Left kidney (tissue), 2 donors: ENCODE measurements around the gene FBXW8. TPM values are rescaled to one million over a fixed set of nuclear protein-coding genes. Genes with fewer than 3 reads are reported as not detected.

Experiments used
- DNase-seq: peaks from one replicate; pipeline ENCODE4 v3.0.0-alpha.2; 2013
- polyA plus RNA-seq: library from polyadenylated mRNA; unstranded; fragments of 120-200 nt; gene quantifications from one replicate; pipeline ENCODE4 v1.2.1, GENCODE V29; 2013; ENCODE audit not compliant: insufficient read length

FBXW8 gene
- polyA plus RNA-seq, 1 donor: 23.8 TPM

- no peak for DNase-seq
These were observed 25.9 kb upstream of the FBXW8 start for GRCh38 chr12:116884871-116885270.

- DNase-seq: no peak
These were observed 25.3 kb upstream of the FBXW8 start for GRCh38 chr12:116885491-116885890.

DNA sequence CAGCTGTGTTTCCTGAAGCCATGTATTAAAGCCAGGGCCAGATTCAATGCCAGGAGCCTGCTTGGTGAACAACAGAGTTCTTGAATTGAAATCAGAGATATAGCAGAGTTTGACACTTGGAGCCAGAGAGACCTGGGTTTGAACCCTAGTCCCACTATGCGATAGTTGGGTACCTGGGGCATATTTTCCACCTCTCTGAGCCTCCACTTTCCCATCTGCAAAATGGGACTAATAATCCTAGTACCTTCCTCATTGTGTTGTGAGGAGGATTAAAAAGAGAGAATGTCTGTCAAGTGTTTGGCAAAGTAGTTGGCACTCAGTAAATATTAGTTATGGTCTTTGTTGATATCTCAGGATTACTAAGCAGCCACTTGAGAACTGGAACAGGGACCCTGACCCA lies 23.5 kb upstream of the FBXW8 start:
- DNase-seq: no peak

DNA sequence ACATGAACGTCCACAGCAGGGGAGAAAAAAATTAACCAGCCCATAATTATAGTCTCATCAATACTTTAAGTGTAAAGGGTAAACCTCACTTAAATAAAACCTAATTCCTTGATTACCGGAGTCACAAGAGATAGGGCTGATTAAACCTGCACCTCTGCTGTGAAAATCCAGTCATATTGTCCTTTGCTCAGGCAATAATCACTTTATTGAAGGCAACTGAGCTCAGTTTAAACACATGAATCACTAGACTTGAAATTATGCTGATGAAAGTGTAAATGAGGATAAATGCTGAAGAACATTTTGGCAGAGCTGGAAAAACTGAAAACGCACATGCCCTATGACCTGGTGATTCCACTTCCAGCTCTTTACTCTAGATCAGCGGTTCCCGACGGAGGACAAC lies 22.9 kb upstream of the FBXW8 start:
- DNase-seq: no peak

- DNase-seq: no peak
These were observed 20.4 kb upstream of the FBXW8 start for GRCh38 chr12:116890330-116890729.

DNA sequence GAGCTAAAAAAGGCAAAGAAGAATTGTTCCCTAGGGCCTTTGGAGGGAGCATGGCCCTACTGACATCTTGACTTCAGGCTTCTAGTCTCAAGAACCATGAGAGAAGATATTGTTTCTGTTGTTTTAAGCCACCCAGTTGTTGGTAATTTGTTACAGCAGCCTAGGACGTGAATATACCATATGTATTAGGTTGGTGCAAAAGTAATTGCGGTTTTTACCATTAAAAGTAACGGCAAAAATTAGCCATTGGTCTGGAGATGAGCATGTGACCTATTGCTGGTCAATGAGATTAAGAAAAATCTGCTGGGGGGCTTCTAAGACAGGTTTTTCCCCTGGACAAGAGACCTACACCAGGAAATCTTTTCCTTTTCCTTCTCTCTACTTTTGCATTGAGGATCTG lies 19.7 kb upstream of the FBXW8 start:
- DNase-seq: no peak

DNA sequence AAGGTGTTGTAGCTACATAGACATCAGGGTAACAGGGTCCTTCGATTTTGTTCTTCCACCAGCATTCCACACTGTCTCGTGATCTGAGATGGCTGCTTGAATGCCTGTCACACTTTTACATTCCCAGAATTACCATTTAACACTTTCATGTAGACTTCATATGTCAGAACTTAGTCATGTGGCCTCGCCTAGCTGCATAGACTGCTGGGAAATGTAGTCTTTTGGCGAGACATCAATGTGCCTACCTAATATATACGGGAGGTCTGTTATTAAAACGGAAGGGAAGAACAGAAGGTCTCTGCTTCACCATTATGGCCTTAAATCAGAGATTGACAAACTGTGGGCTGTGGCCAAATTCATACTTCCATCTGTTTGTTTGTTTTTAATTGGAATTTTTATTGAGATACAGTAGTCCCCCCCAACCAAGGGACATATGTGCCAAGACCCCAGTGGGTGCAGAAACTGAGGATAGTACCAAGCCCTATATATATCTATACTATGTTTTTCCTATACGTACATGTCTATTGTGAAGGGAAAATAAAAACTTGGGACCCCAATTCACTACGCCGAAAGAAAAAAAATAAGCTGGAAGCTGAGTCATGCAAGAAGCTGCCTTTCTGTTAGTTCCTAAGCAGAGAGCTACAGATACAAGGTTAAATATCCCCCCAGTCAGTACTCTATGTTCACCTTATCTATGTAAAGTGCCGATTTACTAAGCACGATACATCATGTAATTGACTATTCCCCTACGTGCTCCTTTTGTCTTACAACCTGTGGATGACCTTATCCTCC lies 18.2 kb upstream of the FBXW8 start:
- no peak for DNase-seq

- DNase-seq: no peak
These were observed 15.8 kb upstream of the FBXW8 start for GRCh38 chr12:116894913-116895312.

DNA sequence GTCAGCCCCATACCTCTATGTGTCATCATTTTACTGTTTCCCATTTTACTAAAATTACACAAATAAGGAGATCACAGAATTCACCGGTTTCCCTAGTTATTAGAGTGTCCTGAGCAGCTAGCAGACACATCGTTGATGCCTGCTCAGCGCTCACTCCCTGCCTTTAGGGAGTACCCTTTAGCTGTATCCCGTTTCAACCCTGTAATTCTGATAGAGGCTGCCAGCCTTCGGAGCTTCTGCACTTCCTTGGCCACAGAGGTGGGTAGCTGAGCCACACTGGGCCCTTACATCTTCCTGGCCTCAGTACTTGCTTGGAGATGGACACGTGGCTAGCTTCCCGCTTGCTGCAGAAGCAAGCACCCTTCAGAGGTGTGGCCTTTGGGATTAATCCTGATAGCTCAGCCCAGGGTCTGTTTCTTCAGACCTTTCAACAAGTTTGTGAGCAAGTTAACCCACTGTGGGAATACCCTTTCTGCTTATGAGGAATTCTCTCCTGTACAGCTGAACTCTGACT lies 14.3 kb upstream of the FBXW8 start:
- DNase-seq: peak; percentile 19

- no peak for DNase-seq
These were observed 13.3 kb upstream of the FBXW8 start for GRCh38 chr12:116897476-116897875.

GRCh38 chr12:116898669-116899068 lies 12.1 kb upstream of the FBXW8 start:
- DNase-seq: no peak

DNA sequence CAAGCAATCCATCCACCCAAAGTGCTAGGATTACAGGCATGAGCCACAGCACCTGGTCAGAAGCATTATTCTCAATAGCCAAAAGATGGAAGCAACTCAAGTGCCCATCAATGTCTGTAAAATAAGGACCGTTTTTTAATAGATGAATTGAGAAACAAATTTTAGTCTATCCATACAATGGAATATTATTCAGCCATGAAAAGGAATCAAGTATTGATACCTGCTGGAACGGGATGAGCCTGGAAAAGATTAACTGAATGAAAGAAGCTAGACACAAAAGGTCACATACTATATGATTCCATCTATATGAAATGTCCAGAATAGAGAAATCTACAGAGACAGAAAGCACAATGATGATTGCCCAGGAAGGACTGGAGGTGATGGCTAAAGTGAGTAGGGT lies 9.1 kb upstream of the FBXW8 start:
- no peak for DNase-seq

- DNase-seq: no peak
These were observed 6.9 kb upstream of the FBXW8 start for GRCh38 chr12:116903818-116904217.

- no peak for DNase-seq
These were observed 4.5 kb upstream of the FBXW8 start for GRCh38 chr12:116906285-116906684.

DNA sequence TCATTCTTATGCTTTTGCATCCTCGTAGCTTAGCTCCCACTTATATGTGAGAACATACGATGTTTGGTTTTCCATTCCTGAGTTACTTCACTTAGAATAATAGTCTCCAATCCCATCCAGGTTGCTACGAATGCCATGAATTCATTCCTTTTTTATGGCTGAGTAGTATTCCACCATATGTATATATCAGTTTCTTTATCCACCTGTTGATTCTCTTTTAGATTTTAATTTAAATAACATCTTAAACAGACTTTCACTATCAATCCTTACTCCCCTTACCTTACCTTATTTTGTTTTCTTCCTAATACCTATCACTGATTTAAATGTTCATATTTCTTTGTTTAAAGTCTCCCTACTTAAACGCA lies 488 bp upstream of the FBXW8 start:
- no peak for DNase-seq

DNA sequence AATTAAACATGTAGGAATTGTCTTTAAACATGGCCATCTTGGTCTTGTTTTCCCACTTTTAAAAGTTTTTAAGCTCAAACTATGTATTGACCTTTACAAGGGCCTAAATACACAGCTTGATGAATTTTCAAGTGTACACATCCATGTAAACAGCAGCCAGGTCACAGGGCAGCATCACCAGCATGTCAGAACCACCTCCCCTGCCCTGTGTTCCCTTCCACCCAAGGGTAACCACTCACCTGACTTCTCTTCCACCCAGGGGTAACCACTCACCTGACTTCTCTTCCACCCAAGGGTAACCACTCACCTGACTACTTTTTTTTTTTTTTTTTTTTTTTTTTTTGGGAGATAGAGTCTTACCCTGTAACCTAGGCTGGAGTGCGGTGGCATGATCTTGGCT lies 4.6 kb downstream of the FBXW8 start:
- DNase-seq: no peak

- DNase-seq: no peak
These were observed 5.4 kb downstream of the FBXW8 start for GRCh38 chr12:116916122-116916521.

DNA sequence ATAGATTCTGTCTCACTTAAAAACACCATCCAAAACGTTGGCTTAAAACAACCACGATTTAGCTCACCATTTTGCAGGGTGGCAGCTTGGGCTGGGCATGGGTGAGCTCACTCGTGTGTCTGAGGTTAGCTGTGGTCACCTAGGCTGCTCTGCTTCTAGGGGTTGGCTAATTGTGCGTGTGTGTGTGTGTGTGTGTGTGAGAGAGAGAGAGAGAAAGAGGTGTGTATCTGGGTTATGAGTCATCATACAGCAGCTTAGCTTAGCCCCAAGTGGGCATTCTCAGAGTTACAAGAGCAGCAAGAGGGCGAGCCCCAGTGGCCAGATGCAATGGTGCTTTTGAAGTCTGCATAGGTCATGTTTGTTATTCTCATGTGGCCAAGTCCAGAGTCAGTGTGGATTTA lies 6.0 kb downstream of the FBXW8 start:
- no peak for DNase-seq

- DNase-seq: no peak
These were observed 7.7 kb downstream of the FBXW8 start for GRCh38 chr12:116918464-116918863.

DNA sequence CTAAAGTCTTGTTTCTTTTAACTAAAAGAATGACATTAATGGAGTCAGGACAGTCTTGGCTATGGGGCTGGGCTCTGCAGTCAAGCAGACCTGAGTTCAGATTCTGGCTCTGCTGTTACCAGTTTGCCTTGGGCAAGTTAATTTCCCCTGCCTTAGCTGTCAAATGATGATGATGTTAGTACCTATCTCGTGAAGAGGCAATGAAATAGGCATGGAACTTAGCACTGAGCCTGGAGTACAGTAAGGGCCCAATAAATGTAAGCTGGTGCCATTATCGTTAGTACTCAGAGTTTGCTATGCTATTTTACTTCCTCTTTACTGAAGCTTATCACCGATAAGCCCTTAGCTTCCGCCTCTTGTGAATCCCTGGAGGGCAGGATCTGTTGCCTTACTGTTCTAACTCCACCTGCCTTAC lies 8.5 kb downstream of the FBXW8 start:
- DNase-seq: no peak

DNA sequence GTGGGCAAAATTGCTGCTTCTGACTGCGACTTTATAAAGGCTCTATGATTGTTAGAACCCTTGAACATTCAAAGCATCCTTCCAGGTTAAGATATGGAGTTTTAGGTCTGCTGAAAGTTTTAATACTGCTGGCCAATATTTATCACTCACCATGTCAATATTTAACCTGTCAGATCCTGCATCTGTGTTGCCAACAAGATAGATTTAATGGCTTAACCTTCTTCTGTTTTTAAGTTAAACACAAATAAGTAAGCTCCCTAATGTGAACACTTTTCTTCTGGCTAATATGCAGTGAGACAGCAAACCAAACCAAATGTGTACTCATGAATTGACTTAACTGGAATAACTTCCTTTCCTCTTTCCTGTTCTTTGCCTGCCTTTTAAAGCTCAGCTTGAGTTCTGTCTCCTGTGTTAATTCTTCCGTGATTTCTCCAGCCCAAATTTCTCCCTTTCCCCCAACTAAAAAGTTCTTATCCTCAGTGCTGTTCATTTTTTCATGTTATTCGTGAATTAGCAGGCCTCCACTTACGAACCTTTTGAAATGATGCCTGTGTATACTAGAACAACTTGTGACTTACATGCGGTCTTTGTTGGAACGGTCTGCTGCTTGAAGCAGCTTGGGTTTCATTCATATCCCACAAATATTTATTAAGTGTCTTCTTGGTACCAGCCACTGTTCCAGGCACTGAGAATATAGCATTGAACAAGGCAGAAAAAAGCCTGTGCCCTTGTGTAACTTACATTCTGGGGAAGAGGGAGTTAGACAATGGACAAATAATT lies 9.1 kb downstream of the FBXW8 start:
- no peak for DNase-seq

DNA sequence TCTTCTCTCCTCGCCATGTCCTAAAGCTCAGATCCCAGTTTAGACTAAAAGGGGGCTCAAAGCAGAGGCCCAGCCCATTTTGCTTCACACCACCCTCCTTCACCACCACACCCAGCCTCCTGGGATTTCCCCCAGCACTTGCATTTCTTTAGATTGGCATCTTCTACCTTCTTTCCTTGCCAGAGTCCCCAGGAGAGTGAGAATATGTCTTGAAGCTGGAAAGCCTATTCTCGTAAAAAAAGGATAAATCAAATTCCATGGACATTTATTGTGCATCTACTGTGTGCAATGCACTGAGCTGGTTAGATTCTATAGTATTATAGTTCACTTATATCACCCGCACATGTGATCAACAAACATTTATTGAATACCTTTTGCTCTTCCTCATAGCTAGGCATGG lies 10.2 kb downstream of the FBXW8 start:
- DNase-seq: no peak

DNA sequence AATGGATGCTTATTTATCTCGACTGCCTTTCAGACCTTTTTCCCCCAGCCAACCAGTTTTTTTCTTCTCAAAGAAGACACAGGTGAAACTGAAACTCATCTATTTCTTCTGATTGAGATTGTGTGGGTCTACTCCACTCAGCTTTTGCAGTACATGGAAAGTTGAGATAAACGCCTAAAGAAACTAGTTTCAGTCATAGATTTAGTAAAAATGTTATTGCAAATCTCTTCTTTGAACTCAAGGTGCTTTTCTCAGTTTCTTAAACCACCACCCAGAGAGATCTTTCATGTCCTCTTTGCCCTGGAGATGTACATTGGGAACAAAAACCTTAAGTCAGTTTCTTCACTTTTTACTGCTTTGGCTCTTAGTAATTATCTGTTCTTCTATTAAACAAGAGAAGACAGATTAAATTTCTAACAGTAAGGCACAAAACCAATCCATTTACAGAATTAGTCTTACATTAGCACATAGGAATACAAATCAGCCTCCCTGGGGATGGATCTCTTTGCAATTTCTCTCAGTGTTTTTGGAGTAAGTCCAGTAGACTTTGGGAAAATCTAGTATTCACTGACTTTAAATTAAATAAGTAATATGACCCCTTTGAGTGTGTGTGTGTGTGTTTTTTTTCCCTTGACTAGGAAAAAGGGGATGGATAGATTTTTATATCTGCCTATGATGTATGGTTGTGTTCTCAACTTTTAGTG lies 11.6 kb downstream of the FBXW8 start:
- DNase-seq: no peak
